ENCODE data around the gene CDK9. TPM values are rescaled to one million over a fixed set of nuclear protein-coding genes. Genes with fewer than 3 reads are reported as not detected.

Gene CDK9
- total and polyA plus RNA-seq, 10 of the 15 experiments (the other 5 are each of a cell fraction or from before 2014, with no cell fraction given): 7.3 to 92.6 (median 51.6) TPM

DNA sequence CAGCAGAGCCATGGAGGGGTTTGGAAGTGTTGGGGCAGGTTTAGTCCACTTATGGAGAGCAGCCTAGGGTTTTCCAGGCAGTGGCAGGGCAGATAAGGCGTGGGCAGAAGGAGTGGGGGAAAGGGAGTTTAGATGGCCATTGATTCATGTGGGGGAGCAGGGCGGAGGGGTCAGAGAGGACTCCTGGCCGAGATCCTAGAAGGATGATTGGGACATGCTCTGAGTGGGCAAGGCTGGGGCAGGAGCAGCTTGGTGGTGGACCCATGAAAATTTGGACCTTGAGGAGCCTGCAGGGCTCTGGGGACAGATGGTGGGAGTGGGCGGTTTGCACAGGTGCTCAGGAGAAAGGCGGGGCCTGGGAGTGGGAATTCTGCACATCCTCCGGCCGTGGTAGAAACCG, 32.7 kb upstream of the CDK9 start:
- Histone ChIP-seq H3K36me3 (ENCODE audit: control insufficient read depth in 2 of 2, insufficient read depth in 2 of 2, low read length in 1 of 2) (peaks cover 12 to 16% of the 10 kb centered on the region in 2 experiments; a peak in 3 of 4 replicates), H3K4me3 (no peak overlapping the region), H3K27me3 (replicated peaks in 1 of 2; ENCODE audit: control insufficient read depth in 2 of 2, insufficient read depth in 2 of 2, low read length in 1 of 2) (no peaks in the 10 kb centered on the region), H3K9ac (ENCODE audit: control insufficient read depth, insufficient read depth, low read length) (no peak overlapping the region), H3K27ac (ENCODE audit: control insufficient read depth, insufficient read depth) (no peak overlapping the region), H3K79me2 (ENCODE audit: control insufficient read depth, insufficient read depth, low read length) (no peaks in the 10 kb centered on the region), H4K20me1 (ENCODE audit: control insufficient read depth, insufficient read depth) (no peaks in the 10 kb centered on the region), H3K9me3 (replicated peaks; ENCODE audit: control insufficient read depth, insufficient read depth, low read length) (no peaks in the 10 kb centered on the region), H3K4me1 (ENCODE audit: control insufficient read depth, insufficient read depth, low read length) (no peaks in the 10 kb centered on the region), H2AFZ (ENCODE audit: control insufficient read depth, low read depth, low read length) (no peak overlapping the region), H3K4me2 (ENCODE audit: control insufficient read depth, insufficient read depth) (no peak overlapping the region)
- FAIRE-seq: no peak
- TF ChIP-seq SUPT20H (IDR thresholded peaks at IDR 0.05; ENCODE audit: borderline replicate concordance, control insufficient read depth, low read depth, low read length) (no peak), BACH1 (IDR thresholded peaks at IDR 0.05; ENCODE audit: borderline replicate concordance) (no peak), HDAC6 (IDR thresholded peaks at IDR 0.05; ENCODE audit: unreplicated experiment) (no peak), SRF (IDR thresholded peaks at IDR 0.05; ENCODE audit: low read depth in 2 of 2, low read length in 2 of 2) (no peak), TCF3 (IDR thresholded peaks at IDR 0.05; ENCODE audit: borderline replicate concordance, insufficient read depth, low read depth, low read length) (no peak), HDGF (IDR thresholded peaks at IDR 0.05) (no peak), SMARCA5 (IDR thresholded peaks at IDR 0.05) (no peak), BCLAF1 (IDR thresholded peaks at IDR 0.05) (no peak), BHLHE40 (IDR thresholded peaks at IDR 0.05; ENCODE audit: borderline replicate concordance in 1 of 2, low read depth in 2 of 2, low read length in 1 of 2) (no peak), HCFC1 (IDR thresholded peaks at IDR 0.05; ENCODE audit: low read length) (no peak), CBX5 (IDR thresholded peaks at IDR 0.05; ENCODE audit: low read depth) (no peak), EED (IDR thresholded peaks at IDR 0.05; ENCODE audit: low read depth) (no peak)
- TF ChIP-seq, protein P1, sequence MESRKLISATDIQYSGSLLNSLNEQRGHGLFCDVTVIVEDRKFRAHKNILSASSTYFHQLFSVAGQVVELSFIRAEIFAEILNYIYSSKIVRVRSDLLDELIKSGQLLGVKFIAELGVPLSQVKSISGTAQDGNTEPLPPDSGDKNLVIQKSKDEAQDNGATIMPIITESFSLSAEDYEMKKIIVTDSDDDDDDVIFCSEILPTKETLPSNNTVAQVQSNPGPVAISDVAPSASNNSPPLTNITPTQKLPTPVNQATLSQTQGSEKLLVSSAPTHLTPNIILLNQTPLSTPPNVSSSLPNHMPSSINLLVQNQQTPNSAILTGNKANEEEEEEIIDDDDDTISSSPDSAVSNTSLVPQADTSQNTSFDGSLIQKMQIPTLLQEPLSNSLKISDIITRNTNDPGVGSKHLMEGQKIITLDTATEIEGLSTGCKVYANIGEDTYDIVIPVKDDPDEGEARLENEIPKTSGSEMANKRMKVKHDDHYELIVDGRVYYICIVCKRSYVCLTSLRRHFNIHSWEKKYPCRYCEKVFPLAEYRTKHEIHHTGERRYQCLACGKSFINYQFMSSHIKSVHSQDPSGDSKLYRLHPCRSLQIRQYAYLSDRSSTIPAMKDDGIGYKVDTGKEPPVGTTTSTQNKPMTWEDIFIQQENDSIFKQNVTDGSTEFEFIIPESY (IDR thresholded peaks at IDR 0.05): no peak
- ChIA-PET CTCF (no interaction called here), POLR2A (no interaction called here), SMC1A (ENCODE audit: uncharacterized antibody, unreplicated experiment) (no interaction called here), RAD21 (ENCODE audit: unreplicated experiment) (no interaction called here)
- intact Hi-C loops (cut with micrococcal nuclease; ENCODE audit: unreplicated experiment) (no loop called here), in situ Hi-C loops (cut with MboI) (no loop called here)
- WGBS (ENCODE audit: insufficient coverage, insufficient replicate concordance, low lambda C conversion rate, missing lambda C conversion rate): 77% methylated on average over 8 of the region's 8 CpGs
- no TSS peak for BruUV-seq (replicated peaks)
- no peak for DNase-seq (ENCODE audit: low read depth, low spot score)
- ATAC-seq: no peak
